Colon (tissue), 2 donors: ENCODE measurements around the gene TIFAB.

ENCODE experiments used
- FAIRE-seq: peaks from 2 replicates; lab custom pipeline; 2012; peaks lifted over from hg19 to GRCh38; lab: Jason Lieb, UNC
- donor health status: control.
- donor health status: control.

TIFAB gene

GRCh38 chr5:135458356-135458755, 6.2 kb upstream of the TIFAB start:
- FAIRE-seq, result no peak

- FAIRE-seq, result no peak
Observed at GRCh38 chr5:135457424-135458071, 5.4 kb upstream of the TIFAB start.

- FAIRE-seq, result no peak
Observed at GRCh38 chr5:135456238-135457099, 4.3 kb upstream of the TIFAB start.

GRCh38 chr5:135455876-135456237, 3.7 kb upstream of the TIFAB start:
- no peak for FAIRE-seq

GRCh38 chr5:135454946-135455345, 2.8 kb upstream of the TIFAB start:
- FAIRE-seq, result no peak

- FAIRE-seq, result no peak
Observed at GRCh38 chr5:135453613-135454012, 1.5 kb upstream of the TIFAB start.

GRCh38 chr5:135451581-135452320, 400 bp downstream of the TIFAB start:
- FAIRE-seq, result no peak

- no peak for FAIRE-seq
Observed at GRCh38 chr5:135450952-135451351, 1.2 kb downstream of the TIFAB start.

- no peak for FAIRE-seq
Observed at GRCh38 chr5:135450336-135450735, 1.8 kb downstream of the TIFAB start.

- FAIRE-seq, result no peak
Observed at GRCh38 chr5:135449644-135450043, 2.5 kb downstream of the TIFAB start.

GRCh38 chr5:135448791-135449507, 3.2 kb downstream of the TIFAB start:
- no peak for FAIRE-seq

GRCh38 chr5:135448071-135448739, 3.9 kb downstream of the TIFAB start:
- no peak for FAIRE-seq

- FAIRE-seq, result no peak
Observed at GRCh38 chr5:135447298-135447929, 4.7 kb downstream of the TIFAB start, which contains the start of gene DCANP1. TSS of gene DCANP1 (minus strand) at chr5:135447348. CDS start at chr5:135447108, 240 bp downstream.

GRCh38 chr5:135446615-135447014, 5.5 kb downstream of the TIFAB start:
- no peak for FAIRE-seq

GRCh38 chr5:135446206-135446605, 5.9 kb downstream of the TIFAB start:
- no peak for FAIRE-seq

- FAIRE-seq, result no peak
Observed at GRCh38 chr5:135445306-135445985, 6.7 kb downstream of the TIFAB start.

- FAIRE-seq, result no peak
Observed at GRCh38 chr5:135444881-135445280, 7.3 kb downstream of the TIFAB start.

- FAIRE-seq, result no peak
Observed at GRCh38 chr5:135444360-135444759, 7.8 kb downstream of the TIFAB start.

GRCh38 chr5:135443161-135443960, 8.8 kb downstream of the TIFAB start:
- FAIRE-seq, result no peak
